Epithelial cell of proximal tubule (primary cell): ENCODE results near the gene SLFN5. TPM values are rescaled to one million over a fixed set of nuclear protein-coding genes. Genes with fewer than 3 reads are reported as not detected.
"Not testable (repeated sequence)": the region's sequence is repeated elsewhere in the genome, so short reads cannot be mapped to it uniquely, and the experiment has no call there.

Experiments used
- DNase-seq: peaks from one replicate; pipeline ENCODE4 v3.0.0-alpha.2; 2011; ENCODE audit warnings: low read depth
- H3K4me3 ChIP-seq: 2 replicates; pipeline ENCODE4 v1.5.1; 2011; ENCODE audit warnings: low read depth, mild to moderate bottlenecking, low read length
- total RNA-seq: library from RNA; depleted of rRNA; stranded (reverse); fragments of >200 nt; gene quantifications from 2 replicates; pipeline ENCODE4 v1.2.3, GENCODE V29; 2015
- TF ChIP-seq, protein P1 (sequence below): conservative IDR thresholded peaks from 2 replicates; pipeline ENCODE4 v1.5.1; 2012; ENCODE audit warnings: low read depth, mild to moderate bottlenecking, low read length

Gene SLFN5
- 15.6 and 28.8 TPM in 2 replicates for total RNA-seq

- TF ChIP-seq, protein P1, sequence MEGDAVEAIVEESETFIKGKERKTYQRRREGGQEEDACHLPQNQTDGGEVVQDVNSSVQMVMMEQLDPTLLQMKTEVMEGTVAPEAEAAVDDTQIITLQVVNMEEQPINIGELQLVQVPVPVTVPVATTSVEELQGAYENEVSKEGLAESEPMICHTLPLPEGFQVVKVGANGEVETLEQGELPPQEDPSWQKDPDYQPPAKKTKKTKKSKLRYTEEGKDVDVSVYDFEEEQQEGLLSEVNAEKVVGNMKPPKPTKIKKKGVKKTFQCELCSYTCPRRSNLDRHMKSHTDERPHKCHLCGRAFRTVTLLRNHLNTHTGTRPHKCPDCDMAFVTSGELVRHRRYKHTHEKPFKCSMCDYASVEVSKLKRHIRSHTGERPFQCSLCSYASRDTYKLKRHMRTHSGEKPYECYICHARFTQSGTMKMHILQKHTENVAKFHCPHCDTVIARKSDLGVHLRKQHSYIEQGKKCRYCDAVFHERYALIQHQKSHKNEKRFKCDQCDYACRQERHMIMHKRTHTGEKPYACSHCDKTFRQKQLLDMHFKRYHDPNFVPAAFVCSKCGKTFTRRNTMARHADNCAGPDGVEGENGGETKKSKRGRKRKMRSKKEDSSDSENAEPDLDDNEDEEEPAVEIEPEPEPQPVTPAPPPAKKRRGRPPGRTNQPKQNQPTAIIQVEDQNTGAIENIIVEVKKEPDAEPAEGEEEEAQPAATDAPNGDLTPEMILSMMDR, result no peak
- peak within 1 kb of the TSS; percentile 86 for H3K4me3 ChIP-seq
- peak; percentile 65 for DNase-seq
Measured at GRCh38 chr17:35242805-35243560, at the start of gene SLFN5. TSS of gene SLFN5 (plus strand) at chr17:35243072. CDS start at chr17:35258691, 15,619 bp downstream.

DNA sequence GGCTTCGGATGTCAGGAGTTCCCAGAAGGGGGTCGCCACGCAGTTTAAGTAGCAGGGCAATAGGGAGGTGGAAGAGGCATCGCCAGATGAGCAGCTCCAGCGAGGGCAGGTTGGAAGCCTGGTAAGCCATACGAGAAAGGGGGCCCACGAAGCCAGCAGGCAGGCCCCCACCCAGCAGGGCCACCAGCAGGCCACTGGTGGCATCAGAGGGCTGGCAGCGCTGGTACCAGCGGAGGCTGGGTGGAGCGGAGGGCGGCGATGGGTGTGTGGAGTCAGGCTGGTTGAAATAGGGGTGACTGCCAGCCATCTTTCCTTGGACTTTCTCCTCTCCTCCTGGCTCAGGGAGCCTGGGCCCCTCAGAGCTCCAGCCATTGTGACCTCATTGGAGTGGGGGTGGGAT lies 48.9 kb upstream of the SLFN5 start, which contains the start of gene SLC35G3:
SLC35G3 (minus strand) TSS at position 393 of the 400 bp plus-strand sequence; CDS start at position 307, 86 bp downstream.
- not testable (repeated sequence) for DNase-seq, H3K4me3 ChIP-seq

DNA sequence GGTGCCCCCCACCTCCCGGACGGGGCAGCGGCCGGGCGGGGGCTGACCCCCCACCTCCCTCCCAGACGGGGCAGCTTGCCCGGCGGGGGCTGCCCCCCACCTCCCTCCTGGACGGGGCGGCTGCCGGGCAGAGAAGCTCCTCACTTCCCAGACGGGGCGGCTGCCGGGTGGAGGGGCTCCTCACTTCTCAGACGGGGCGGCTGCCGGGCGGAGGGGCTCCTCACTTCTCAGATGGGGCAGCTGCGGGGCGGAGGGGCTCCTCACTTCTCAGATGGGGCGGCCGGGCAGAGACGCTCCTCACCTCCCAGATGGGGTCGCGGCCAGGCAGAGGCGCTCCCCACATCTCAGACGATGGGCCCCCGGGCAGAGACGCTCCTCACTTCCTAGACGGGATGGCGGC lies 47.8 kb upstream of the SLFN5 start:
- H3K4me3 ChIP-seq, DNase-seq: not testable (repeated sequence)

DNA sequence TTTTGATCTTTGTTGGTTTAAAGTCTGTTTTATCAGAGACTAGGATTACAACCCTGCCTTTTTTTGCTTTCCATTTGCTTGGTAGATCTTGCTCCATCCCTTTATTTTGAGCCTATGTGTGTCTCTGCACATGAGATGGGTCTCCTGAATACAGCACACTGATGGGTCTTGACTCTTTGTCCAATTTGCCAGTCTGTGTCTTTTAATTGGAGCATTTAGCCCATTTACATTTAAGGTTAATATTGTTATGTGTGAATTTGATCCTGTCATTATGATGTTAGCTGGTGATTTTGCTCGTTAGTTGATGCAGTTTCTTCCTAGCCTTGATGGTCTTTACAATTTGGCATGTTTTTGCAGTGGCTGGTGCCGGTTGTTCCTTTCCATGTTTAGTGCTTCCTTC lies 40.3 kb upstream of the SLFN5 start:
- H3K4me3 ChIP-seq, DNase-seq: not testable (repeated sequence)

GRCh38 chr17:35210741-35211140 lies 32.1 kb upstream of the SLFN5 start:
- no peak for DNase-seq
- TF ChIP-seq, protein P1, result no peak
- H3K4me3 ChIP-seq, result no peak overlapping the region

DNA sequence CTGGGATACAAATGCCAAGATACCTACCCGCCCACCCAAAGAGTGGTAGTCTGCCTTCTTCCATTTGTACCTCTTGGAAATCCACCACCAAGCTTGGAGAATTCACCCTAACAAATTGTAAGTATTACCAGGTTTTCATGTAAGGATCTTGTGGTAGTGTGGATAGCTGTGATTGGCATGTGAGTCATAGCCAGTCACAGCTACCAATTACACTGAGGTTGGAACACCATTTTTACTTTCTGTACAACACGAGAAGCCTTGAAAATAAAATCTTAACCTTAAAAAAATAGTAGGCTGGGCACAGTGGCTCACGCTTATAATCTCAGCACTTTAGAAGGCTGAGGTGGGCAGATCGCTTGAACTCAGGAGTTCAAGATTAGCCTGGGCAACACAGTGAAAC lies 30.2 kb upstream of the SLFN5 start:
- no peak for DNase-seq
- TF ChIP-seq, protein P1, result no peak
- no peak overlapping the region for H3K4me3 ChIP-seq

- H3K4me3 ChIP-seq, result no peak overlapping the region
- TF ChIP-seq, protein P1, result no peak
- no peak for DNase-seq
Measured at GRCh38 chr17:35213412-35213940, 29.4 kb upstream of the SLFN5 start.

GRCh38 chr17:35214192-35214591 lies 28.7 kb upstream of the SLFN5 start:
- TF ChIP-seq, protein P1, result no peak
- DNase-seq, result no peak
- H3K4me3 ChIP-seq, result no peak overlapping the region
